PC-9 (cell line): ENCODE data around the gene DPP9.

Experiments
- CTCF ChIP-seq: fragments of 200-600 bp; sonication (generic); conservative IDR thresholded peaks from 2 replicates; pipeline ENCODE4 v1.6.1; 2017; ENCODE audit warnings: mixed run types, antibody characterized with exemption, mild to moderate bottlenecking, moderate library complexity
- EZH2 ChIP-seq: fragments of 200-600 bp; sonication (generic); IDR thresholded peaks from 2 replicates; pipeline ENCODE4 v1.8.0; 2017; ENCODE audit warnings: antibody characterized with exemption, low read depth

- TF ChIP-seq CTCF: no peak
- no peak for TF ChIP-seq EZH2
These were observed 6.3 kb downstream of the DPP9 start for GRCh38 chr19:4717191-4717965.
